Measurements from ENCODE around the gene VCP.

VCP gene

DNA sequence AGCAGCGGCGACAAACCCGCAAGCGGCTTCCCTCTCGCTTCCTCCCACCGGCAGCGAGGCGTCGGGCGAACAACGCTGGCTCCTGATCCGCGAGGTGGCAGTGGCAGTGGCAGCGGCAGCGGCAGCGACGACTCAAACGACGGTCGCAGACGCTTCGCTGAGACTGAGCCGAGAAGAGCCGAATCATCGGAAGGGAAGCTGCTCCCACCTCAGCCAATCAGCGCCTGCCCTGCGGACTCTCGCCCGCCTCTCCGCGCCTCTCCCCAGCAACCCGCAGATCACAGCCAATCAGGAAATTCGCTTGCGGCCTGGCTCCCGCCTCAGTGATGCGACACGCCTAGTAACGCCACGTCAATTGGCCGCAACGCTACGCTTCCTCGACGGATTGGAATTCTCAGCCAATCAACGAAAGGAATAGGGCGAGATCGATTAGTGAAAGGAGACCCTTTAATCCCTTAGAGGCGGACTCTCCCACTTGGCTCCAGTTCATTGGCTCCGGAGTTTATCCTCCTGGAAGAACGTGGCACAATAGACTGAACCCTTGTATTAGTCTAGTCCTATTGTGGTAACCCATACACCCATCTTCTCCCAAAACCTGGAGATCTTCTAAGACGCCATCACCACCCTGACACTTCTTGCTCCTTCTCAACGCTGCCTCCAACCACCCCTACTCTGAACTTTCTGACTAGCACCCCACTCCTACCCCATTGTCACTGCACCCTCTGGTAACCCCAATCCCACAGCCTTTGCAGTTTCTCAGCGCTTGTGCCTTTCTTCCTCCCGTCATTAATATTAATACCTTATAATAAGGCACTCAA lies at the start of gene VCP:
TSS of gene VCP (minus strand) at position 165 of the 818 bp plus-strand sequence. CDS start 272 bp downstream, outside the sequence.
- H3K4me1 Mint-ChIP-seq, result peaks cover 75% of the 10 kb centered on the region
- no peaks in the 10 kb centered on the region for H3K9me3 Mint-ChIP-seq
- peak within 1 kb of the TSS; percentile 97 for H3K27ac Mint-ChIP-seq
- peak within 1 kb of the TSS; percentile 88 for H3K4me3 Mint-ChIP-seq
- ATAC-seq (peak; percentile 92), DNase-seq (ENCODE audit: low spot score in 2 of 2) (peak; percentile 81 to 96)
- peaks cover 91% of the 10 kb centered on the region for H3K36me3 Mint-ChIP-seq

DNA sequence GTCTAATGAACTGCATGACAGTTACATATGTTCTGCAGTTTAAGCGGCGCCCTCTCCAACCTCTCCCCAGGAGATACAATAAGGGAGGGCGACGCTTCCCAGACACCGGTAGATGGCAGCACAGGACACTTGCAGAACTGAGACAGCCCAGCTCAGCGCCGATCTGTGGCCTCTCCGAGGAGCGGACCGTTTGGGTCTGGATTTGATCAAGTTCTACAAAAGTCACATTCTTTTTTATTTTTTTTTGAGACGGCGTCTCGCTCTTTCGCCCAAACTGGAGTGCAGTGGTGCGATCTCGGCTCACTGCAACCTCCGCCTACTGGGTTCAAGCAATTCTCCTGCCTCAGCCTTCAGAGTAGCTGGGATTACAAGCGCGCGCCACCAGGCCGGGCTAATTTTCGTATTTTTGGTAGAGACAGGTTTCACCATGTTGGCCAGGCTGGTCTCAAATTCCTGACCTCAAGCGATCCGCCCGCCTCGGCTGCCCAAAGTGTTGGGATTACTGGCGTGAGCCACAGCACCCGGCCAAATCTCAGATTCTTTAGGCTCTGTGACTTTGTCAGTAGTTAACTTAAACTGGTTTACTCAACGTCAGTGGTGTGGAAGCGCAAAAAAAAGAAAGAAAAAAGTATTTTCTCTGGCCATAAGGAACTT lies 44.6 kb upstream of the VCP start:
- Mint-ChIP-seq H3K4me3 (peak overlapping the region; percentile 87), H3K4me1 (peaks cover 46% of the 10 kb centered on the region), H3K36me3 (peaks cover 23% of the 10 kb centered on the region), H3K9me3 (no peaks in the 10 kb centered on the region), H3K27ac (peak overlapping the region; percentile 95)
- DNase-seq (ENCODE audit: low spot score in 2 of 2), result peak; percentile 77 to 89
- peak; percentile 78 for ATAC-seq

DNA sequence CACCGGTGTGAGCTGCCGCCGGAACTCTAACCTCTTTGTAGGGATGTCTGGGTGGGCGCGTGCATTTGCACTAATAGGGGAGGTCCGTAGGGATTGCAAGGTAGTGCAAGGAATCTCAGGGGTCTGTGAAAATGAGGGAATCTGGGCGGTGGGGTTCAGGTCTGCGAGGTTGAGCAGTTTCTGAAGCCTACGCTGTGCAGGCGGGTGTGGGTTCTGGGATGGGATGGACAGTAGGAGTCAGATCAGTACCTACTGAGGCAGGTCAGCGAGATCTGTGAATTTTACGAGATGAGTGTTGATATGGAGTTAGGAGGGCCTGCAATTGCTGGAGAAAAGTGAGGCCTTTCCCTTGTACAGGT lies 44.1 kb upstream of the VCP start:
- H3K36me3 Mint-ChIP-seq, result peaks cover 28% of the 10 kb centered on the region
- no peak for ATAC-seq
- peaks cover 51% of the 10 kb centered on the region for H3K4me1 Mint-ChIP-seq
- no peaks in the 10 kb centered on the region for H3K9me3 Mint-ChIP-seq
- peak overlapping the region; percentile 95 for H3K27ac Mint-ChIP-seq
- no peak for DNase-seq (ENCODE audit: low spot score in 2 of 2)
- H3K4me3 Mint-ChIP-seq, result peak overlapping the region; percentile 87

DNA sequence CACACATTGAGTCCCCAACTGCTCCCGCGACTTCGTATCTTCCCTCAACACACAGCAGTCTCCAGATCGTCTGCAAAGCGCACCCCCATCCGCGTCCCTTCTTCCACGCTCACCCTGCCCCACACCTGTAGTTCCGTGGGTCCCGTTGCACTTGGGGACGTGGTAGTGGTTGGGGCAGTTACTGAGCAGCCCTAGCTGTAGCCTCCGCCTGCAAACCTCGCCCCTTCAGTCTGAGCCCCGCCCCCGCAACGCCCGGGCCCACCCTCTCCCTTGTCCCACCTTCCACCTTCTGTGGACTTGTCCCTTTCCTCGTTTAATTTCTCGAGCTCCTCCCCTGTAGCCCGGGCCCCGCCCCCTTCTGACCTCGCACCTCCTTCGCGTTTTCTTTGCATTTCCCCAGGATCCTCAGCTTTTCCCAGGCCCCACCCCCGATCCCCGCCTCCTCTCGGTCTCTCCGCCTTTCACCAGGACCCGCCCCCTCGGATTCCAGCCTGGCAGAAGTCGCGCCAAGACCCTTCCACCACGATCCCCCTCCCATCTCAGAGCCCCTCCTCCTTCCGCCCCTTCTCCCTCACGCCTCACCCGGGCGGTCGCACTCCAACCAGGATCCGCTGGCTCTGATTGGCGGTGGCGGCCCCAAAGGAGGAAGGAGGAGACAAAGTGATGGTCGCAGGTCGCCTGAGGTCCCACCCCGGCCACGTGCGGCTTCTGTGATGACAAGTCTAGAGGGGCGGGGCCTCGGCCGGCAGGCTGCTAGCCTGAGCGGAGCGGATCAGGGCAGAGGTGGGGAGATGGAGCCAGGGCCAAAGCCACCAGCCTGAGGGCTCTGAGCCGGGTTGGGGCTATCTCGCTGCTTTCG lies 43.5 kb upstream of the VCP start, which contains the start of gene ATOSB:
TSS of gene ATOSB (minus strand) at position 183 of the 859 bp plus-strand sequence. CDS start 7,588 bp downstream, outside the sequence.
- DNase-seq (ENCODE audit: low spot score in 2 of 2) (peak; percentile 84 to 95), ATAC-seq (peak; percentile 81)
- peaks cover 32% of the 10 kb centered on the region for H3K36me3 Mint-ChIP-seq
- peak within 1 kb of the TSS; percentile 87 for H3K4me3 Mint-ChIP-seq
- peaks cover 56% of the 10 kb centered on the region for H3K4me1 Mint-ChIP-seq
- no peaks in the 10 kb centered on the region for H3K9me3 Mint-ChIP-seq
- peak within 1 kb of the TSS; percentile 95 for H3K27ac Mint-ChIP-seq

DNA sequence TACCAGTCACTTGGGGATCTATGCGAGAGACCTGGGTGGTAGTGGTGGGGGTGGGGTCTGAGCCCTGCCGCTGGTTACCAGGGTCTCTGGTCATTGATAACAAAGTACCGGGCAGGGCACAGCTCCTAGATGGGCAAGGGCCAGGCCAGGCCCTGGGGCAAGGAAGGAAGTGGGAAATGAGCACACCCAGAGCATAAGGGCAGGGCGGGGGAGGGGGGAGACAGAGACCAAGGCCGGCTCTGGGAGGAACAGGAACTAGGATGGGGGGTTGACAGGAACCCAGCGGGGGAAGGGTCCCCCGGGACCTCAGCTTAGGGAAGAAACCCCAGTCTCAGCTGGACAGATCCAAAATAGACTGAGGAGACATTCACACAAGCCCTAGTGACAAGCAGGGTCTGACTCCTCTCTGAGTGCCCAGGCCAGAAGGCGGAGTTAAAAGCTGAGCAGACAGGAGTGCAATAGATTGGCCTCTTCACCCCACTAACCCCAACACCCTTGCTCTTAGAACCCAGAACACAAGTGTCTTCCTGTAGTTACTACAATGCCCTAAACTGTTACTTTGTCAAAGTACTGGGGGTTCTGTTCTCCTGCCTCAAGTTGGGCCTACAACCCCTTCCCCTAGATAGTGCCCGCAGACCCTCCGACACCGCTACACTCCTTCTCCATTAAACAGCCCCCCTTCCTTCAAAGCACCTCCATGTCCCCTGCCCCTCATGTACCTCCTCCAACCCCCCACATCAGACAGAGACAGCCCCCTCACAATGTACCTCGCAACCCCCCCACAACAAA lies 42.6 kb upstream of the VCP start:
- ATAC-seq, result peak; percentile 22
- H3K27ac Mint-ChIP-seq, result peak overlapping the region; percentile 95
- H3K4me3 Mint-ChIP-seq, result peak overlapping the region; percentile 87
- H3K4me1 Mint-ChIP-seq, result peaks cover 64% of the 10 kb centered on the region
- DNase-seq (ENCODE audit: low spot score in 2 of 2), result peak in 1 of 2 donors; percentile 26
- peaks cover 32% of the 10 kb centered on the region for H3K36me3 Mint-ChIP-seq
- no peaks in the 10 kb centered on the region for H3K9me3 Mint-ChIP-seq

DNA sequence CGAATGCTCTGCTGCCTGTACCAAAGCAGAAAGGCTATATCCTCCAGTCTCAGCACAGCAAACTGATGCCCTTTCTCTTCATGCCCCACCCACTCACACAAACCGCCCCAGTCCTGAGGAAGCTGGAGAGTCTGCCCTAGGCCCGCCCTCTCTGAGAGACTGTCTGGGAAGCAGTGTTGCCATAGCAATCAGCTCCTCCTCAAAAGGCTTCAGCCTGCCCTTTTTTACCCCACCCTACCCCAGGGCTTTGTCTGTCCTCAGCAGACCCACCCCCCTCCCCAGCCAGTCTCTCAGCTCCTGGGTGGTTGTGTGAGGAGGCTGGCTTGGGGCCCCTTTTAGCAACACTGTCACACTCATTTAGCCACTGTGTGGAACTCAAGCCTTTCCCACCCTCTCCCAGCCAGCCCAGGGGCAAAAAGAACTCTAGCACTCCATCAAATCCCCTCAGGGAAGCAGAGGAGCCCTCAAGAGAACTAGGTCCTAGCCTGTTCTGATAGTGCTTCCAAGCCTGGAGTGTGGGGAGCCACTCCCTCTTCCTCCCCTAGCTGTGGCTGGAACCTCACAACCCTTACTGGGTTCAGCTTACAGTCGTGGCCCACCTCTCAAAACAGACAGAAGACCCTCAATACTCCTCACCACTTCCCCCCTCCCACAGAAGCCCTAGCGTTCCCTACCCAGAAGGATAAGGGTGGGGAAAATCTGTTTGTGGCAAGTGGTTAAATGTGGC lies 41.9 kb upstream of the VCP start:
- Mint-ChIP-seq H3K27ac (peak overlapping the region; percentile 95), H3K9me3 (no peaks in the 10 kb centered on the region), H3K4me1 (peaks cover 72% of the 10 kb centered on the region), H3K36me3 (peaks cover 32% of the 10 kb centered on the region), H3K4me3 (peak overlapping the region; percentile 87)
- ATAC-seq, result peak; percentile 15
- DNase-seq (ENCODE audit: low spot score in 2 of 2), result peak; percentile 28 to 79

DNA sequence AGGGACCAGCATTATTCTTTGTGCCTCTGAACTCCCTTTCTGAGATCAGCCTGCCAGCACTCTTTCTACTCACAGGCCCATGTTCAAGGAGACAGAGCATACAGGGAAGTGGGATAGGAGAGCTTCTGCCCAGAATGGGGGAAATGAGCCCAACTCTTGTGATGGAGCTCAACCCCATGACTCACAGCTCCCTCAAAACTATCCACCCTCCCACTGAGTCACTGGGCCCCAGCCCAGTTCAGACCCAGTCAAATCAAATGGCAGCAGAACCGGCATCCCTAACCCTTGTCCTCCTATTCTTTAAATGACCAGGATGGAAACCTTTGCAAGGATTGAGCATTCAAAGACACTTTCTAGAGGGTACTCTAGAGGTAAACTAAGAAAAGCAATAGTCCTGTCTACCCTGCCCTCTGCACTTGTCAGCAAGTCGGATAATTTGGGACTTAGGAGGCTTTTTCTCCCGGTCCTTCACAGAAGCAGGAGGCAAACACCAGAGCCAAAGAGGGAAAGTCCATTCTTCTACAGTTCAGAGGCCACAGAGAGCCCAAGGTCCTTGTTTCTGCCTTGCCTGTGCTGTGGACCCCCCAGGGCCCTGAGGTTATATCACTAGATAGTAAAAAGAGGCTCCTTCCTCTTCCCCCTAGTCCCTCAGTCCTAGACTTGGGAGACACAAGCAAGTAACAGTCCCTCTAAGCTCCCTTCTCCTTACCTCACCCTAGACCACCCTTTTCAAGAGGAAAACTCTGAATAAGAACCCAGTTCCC lies 40.0 kb upstream of the VCP start:
- Mint-ChIP-seq H3K4me1 (peaks cover 75% of the 10 kb centered on the region), H3K4me3 (peak overlapping the region; percentile 78), H3K36me3 (peaks cover 32% of the 10 kb centered on the region), H3K9me3 (no peaks in the 10 kb centered on the region), H3K27ac (peak overlapping the region; percentile 95)
- no peak for ATAC-seq
- no peak for DNase-seq (ENCODE audit: low spot score in 2 of 2)

DNA sequence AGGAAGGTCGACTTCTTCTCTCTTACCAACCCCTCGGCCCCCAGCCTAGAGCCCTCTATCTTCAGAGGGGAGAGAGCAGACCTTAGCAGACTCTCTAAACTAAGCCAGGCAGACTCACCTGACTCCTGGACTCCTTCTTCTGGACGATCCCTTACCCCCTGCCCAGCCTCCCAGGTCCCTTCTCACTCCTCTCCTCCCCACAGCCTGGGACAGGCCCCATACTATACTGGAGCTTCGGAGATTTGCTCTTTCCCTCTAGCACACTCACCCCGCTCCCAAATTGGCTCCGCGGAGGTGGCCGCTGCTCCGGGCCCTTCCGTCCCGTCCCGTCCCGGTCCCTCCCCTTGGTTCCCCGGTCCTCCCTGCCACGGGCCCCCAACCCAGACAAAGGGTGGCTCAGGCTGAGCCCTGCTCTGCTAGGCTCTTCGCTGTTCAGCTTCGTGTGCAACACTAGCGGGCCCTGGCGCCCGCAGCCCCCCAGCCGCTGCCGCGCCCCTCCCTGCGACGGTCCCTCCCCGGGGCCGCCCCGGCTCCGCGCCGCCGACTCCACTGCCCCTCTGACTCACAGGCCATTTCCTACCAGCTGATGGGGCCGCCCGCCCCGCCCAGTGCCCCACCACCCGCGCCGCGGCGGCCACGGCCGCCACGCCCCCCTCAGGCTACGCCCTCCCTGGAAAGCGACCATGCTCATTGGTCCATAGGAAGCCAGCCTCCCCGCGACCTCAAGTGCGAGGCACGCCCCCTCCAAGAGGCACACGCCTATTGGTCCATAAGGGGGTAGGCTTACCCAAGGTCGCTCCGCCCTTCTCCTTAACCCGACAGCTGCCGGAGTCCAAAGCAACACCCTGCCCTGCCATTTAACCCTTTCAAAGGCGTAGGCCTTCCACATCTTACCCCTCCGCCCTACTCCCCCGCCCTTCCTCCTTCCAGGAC lies 38.8 kb upstream of the VCP start:
- Mint-ChIP-seq H3K4me1 (peaks cover 68% of the 10 kb centered on the region), H3K4me3 (peak overlapping the region; percentile 78), H3K36me3 (peaks cover 37% of the 10 kb centered on the region), H3K27ac (peak overlapping the region; percentile 95), H3K9me3 (no peaks in the 10 kb centered on the region)
- DNase-seq (ENCODE audit: low spot score in 2 of 2), result peak; percentile 74 to 94
- peak; percentile 84 for ATAC-seq

DNA sequence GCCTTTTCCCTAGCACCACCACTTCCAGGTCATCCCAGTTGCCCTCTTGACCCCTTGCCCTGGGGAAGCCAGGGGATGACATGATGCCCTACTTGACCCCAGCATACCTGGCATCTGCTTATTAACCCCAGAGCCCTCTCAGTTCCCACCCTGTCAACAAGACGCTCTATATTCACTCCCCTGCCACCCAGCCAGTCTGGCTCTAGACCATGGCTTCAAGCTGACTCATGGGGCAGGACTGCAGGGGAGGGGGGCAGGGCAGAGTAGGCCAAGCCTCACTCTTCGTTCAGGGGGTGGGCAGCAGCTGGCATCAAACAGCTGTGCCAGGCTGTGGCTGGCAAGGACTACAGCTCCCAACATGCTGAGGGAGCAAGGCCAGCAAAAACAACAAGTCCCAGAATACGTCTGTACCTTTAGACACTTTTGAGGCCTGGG lies 37.9 kb upstream of the VCP start:
- H3K4me1 Mint-ChIP-seq, result peaks cover 59% of the 10 kb centered on the region
- no peak for ATAC-seq
- peaks cover 39% of the 10 kb centered on the region for H3K36me3 Mint-ChIP-seq
- peak overlapping the region; percentile 95 for H3K27ac Mint-ChIP-seq
- no peaks in the 10 kb centered on the region for H3K9me3 Mint-ChIP-seq
- H3K4me3 Mint-ChIP-seq, result peak overlapping the region; percentile 78
- DNase-seq (ENCODE audit: low spot score in 2 of 2), result no peak

DNA sequence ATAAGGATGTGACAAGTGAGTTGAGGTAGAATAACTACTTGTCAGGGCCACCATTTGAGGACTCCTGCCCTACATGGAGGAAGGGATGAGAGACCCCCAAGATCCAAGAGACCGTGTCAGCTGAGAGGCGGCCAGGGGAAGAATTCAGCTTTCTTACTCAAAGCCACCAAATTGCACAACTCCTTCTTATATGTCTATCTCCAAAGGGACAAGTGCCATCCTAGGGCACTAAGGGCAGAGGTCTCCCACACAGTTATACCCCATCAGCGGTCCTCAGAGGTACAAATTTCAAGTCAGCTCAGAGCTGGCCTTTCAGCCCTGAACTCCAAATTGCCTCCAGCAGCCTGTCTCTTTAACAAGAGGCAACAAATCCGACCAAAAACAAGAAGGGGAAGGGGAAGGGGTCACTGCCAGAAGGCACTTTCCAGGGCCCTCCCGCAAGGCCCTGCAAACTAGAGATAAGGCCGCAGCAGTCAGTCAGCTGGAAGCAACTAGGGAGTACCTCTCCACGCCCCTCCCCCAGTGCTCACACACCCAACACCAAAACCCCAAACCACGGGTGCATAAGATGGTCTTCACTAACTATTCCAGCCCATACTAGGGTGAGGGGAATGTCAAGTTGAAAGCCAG lies 36.6 kb upstream of the VCP start:
- no peaks in the 10 kb centered on the region for H3K9me3 Mint-ChIP-seq
- H3K4me1 Mint-ChIP-seq, result peaks cover 46% of the 10 kb centered on the region
- H3K4me3 Mint-ChIP-seq, result no peak overlapping the region
- H3K36me3 Mint-ChIP-seq, result peaks cover 45% of the 10 kb centered on the region
- ATAC-seq, result no peak
- DNase-seq (ENCODE audit: low spot score in 2 of 2), result no peak
- H3K27ac Mint-ChIP-seq, result peak overlapping the region; percentile 95

DNA sequence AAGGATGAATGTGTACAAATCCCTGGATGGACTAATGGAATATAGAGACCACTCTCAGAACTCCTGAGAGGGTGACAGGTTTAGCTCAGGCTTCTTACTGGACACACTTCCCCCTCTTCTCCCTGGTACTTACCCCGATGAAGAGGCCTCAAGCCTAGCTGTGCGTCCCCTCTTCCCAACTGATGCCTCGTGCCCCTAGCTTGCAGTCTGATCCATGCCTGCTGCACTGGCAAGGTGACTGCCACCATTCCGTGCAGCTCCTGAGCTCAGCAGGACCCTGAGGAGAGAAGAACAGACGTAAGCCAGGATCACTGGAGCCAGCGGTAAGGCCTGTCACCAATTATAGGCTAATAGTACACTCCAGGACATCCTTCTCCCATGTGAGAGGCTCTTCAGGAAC lies 36.0 kb upstream of the VCP start:
- Mint-ChIP-seq H3K9me3 (no peaks in the 10 kb centered on the region), H3K36me3 (peaks cover 46% of the 10 kb centered on the region), H3K4me1 (peaks cover 44% of the 10 kb centered on the region), H3K27ac (no peak overlapping the region), H3K4me3 (no peak overlapping the region)
- DNase-seq (ENCODE audit: low spot score in 2 of 2) (no peak), ATAC-seq (no peak)

Data from stimulated activated effector memory CD8-positive, alpha-beta T cell treated with anti-CD3 and anti-CD28 coated beads, Interleukin-12 subunit alpha, Interleukin-12 subunit beta, amount 100 ng/mL, for 72 hours (primary cell).